Keratinocyte (primary cell): ENCODE results near the gene PNMT. TPM values are rescaled to one million over a fixed set of nuclear protein-coding genes. Genes with fewer than 3 reads are reported as not detected.
A peak's percentile ranks its signal among the peaks of the same experiment; 100 is the strongest.

Experiments used
- DNase-seq: peaks from one replicate; pipeline ENCODE4 v3.0.0-alpha.2; 2011; ENCODE audit warnings: low read depth, missing footprints, low spot score
- FAIRE-seq: peaks from 2 replicates; lab custom pipeline; 2011; peaks lifted over from hg19 to GRCh38; lab: Jason Lieb, UNC
- H2AFZ ChIP-seq: 2 replicates; pipeline ENCODE4 v1.6.0; 2012; ENCODE audit warnings: low read length, control low read depth, inconsistent platforms; ENCODE audit not compliant: control insufficient read depth
- H3K27ac ChIP-seq: 2 replicates; pipeline ENCODE4 v1.5.1; 2011; ENCODE audit warnings: low read length; ENCODE audit not compliant: control insufficient read depth, insufficient read depth
- H3K27me3 ChIP-seq: 3 replicates; pipeline ENCODE4 v1.6.0; 2011; ENCODE audit warnings: low read length; ENCODE audit not compliant: control insufficient read depth, insufficient read depth; ENCODE audit errors: extremely low read depth
- H3K36me3 ChIP-seq, 2 experiments: 2 replicates in 1 of 2; 3 replicates in 1 of 2; pipeline ENCODE4 v1.5.1; 2011; ENCODE audit warnings: low read length in 2 of 2, mild to moderate bottlenecking in 1 of 2; ENCODE audit not compliant: control insufficient read depth in 2 of 2, insufficient read depth in 2 of 2; ENCODE audit errors: extremely low read depth in 1 of 2
- H3K4me1 ChIP-seq: 3 replicates; pipeline ENCODE4 v1.5.1; 2011; ENCODE audit warnings: low read length; ENCODE audit not compliant: control insufficient read depth, insufficient read depth; ENCODE audit errors: extremely low read depth
- H3K4me2 ChIP-seq: 3 replicates; pipeline ENCODE4 v1.6.0; 2011; ENCODE audit warnings: low read depth, low read length; ENCODE audit not compliant: control insufficient read depth, insufficient read depth; ENCODE audit errors: extremely low read depth
- H3K4me3 ChIP-seq, 3 experiments: fragments of 200-600 bp in 1 of 3; sonication (generic) in 1 of 3; 2 replicates in 2 of 3; 3 replicates in 1 of 3; pipeline ENCODE4 v1.5.1; 2011 to 2016; ENCODE audit warnings: low read length in 3 of 3, mild to moderate bottlenecking in 3 of 3, control low read depth in 2 of 3, inconsistent platforms in 1 of 3, low read depth in 1 of 3, mixed read lengths in 1 of 3, mixed run types in 1 of 3, moderate library complexity in 1 of 3; ENCODE audit not compliant: control insufficient read depth in 2 of 3, insufficient read depth in 2 of 3; ENCODE audit errors: extremely low read depth in 1 of 3
- H3K79me2 ChIP-seq: 2 replicates; pipeline ENCODE4 v1.6.0; 2012; ENCODE audit warnings: low read length; ENCODE audit not compliant: control insufficient read depth, insufficient read depth
- H3K9ac ChIP-seq: 3 replicates; pipeline ENCODE4 v1.6.0; 2011; ENCODE audit warnings: low read length; ENCODE audit not compliant: control insufficient read depth, insufficient read depth; ENCODE audit errors: extremely low read depth
- H3K9me1 ChIP-seq: 3 replicates; pipeline ENCODE4 v1.6.0; 2011; ENCODE audit warnings: low read length; ENCODE audit not compliant: control insufficient read depth, insufficient read depth; ENCODE audit errors: extremely low read depth
- H3K9me3 ChIP-seq: 2 replicates; pipeline ENCODE4 v1.5.1; 2012; ENCODE audit warnings: low read depth, low read length; ENCODE audit not compliant: control insufficient read depth
- H4K20me1 ChIP-seq: 3 replicates; pipeline ENCODE4 v1.6.0; 2011; ENCODE audit warnings: low read length; ENCODE audit not compliant: control insufficient read depth, insufficient read depth; ENCODE audit errors: extremely low read depth
- CTCF ChIP-seq, 3 experiments: IDR thresholded peaks in 1 of 3; conservative IDR thresholded peaks in 1 of 3; optimal IDR thresholded peaks in 1 of 3; 2 replicates in 2 of 3; 3 replicates in 1 of 3; pipeline versions ENCODE3 to v1.5.1; 2011; ENCODE audit warnings: low read length in 3 of 3, mild to moderate bottlenecking in 3 of 3, moderate library complexity in 2 of 3, control low read depth in 1 of 3, inconsistent platforms in 1 of 3; ENCODE audit not compliant: insufficient read depth in 2 of 3; ENCODE audit errors: extremely low read depth in 1 of 3
- EZH2 ChIP-seq: IDR thresholded peaks from one replicate; pipeline ENCODE4 v1.6.1; 2012; ENCODE audit warnings: inconsistent platforms, mild to moderate bottlenecking, low read length, moderate library complexity
- dilution Hi-C: fragments of 300-500 bp; cut with MboI; formaldehyde crosslinking; loops from one replicate; pipeline ENCODE4 v1.7.0; 2020; ENCODE audit warnings: low sequenced_read_pairs; ENCODE audit not compliant: extremely low pct_ligation_motif_present
- polyA plus RNA-seq, 5 experiments: library from polyadenylated mRNA; depleted of rRNA in 3 of 5; stranded (reverse) in 3 of 5; stranded (forward) in 1 of 5; unstranded in 1 of 5; fragments of >200 nt; gene quantifications; 1 replicate in 1 of 5; 2 replicates in 3 of 5; 3 replicates in 1 of 5; pipeline versions ENCODE4 v1.2.1 to v1.2.3, GENCODE V29; 2011 to 2012; ENCODE audit warnings: missing spikeins in 2 of 5, low read depth in 1 of 5, low replicate concordance in 1 of 5

PNMT gene
- polyA plus RNA-seq, 1 donor (not counting 4 experiments of a cell fraction or from before 2014, with no cell fraction given), result not detected

GRCh38 chr17:39667262-39667944 lies 850 bp upstream of the PNMT start:
- no peak overlapping the region for H3K4me2 ChIP-seq
- no peaks in the 10 kb centered on the region for H4K20me1 ChIP-seq
- peaks cover 45% of the 10 kb centered on the region for H3K27me3 ChIP-seq
- DNase-seq (no peak), FAIRE-seq (no peak)
- H2AFZ ChIP-seq, result no peak overlapping the region
- no peaks in the 10 kb centered on the region for H3K9me1 ChIP-seq
- TF ChIP-seq EZH2 (peak; percentile 79), CTCF (optimal IDR thresholded peaks at IDR 0.05 in 1 of 3, IDR thresholded peaks at IDR 0.05 in 1 of 3, conservative IDR thresholded peaks at IDR 0.05 in 1 of 3; ENCODE audit: extremely low read depth in 1 of 3, insufficient read depth in 2 of 3, low read length in 3 of 3) (no peak)
- no peak overlapping the region for H3K9ac ChIP-seq
- H3K4me3 ChIP-seq, result no peak overlapping the region
- peaks cover 0 to 2% of the 10 kb centered on the region in 2 experiments for H3K36me3 ChIP-seq
- peaks cover 8% of the 10 kb centered on the region for H3K4me1 ChIP-seq
- H3K27ac ChIP-seq, result no peak overlapping the region
- H3K79me2 ChIP-seq, result no peaks in the 10 kb centered on the region
- dilution Hi-C loops, result no loop called here
- no peaks in the 10 kb centered on the region for H3K9me3 ChIP-seq

- dilution Hi-C loops, result no loop called here
- H3K9me1 ChIP-seq, result no peaks in the 10 kb centered on the region
- no peaks in the 10 kb centered on the region for H3K9me3 ChIP-seq
- TF ChIP-seq CTCF (optimal IDR thresholded peaks at IDR 0.05 in 1 of 3, IDR thresholded peaks at IDR 0.05 in 1 of 3, conservative IDR thresholded peaks at IDR 0.05 in 1 of 3; ENCODE audit: extremely low read depth in 1 of 3, insufficient read depth in 2 of 3, low read length in 3 of 3) (no peak), EZH2 (no peak)
- no peaks in the 10 kb centered on the region for H4K20me1 ChIP-seq
- H3K9ac ChIP-seq, result no peak overlapping the region
- H2AFZ ChIP-seq, result no peak overlapping the region
- H3K27ac ChIP-seq, result no peak overlapping the region
- peaks cover 45% of the 10 kb centered on the region for H3K27me3 ChIP-seq
- H3K36me3 ChIP-seq, result no peaks in the 10 kb centered on the region
- no peak for FAIRE-seq
- DNase-seq, result no peak
- H3K4me1 ChIP-seq, result peaks cover 3% of the 10 kb centered on the region
- H3K4me3 ChIP-seq, result no peak overlapping the region
- H3K79me2 ChIP-seq, result no peaks in the 10 kb centered on the region
- no peak overlapping the region for H3K4me2 ChIP-seq
These were observed 1.9 kb downstream of the PNMT start for GRCh38 chr17:39669897-39670735.
